ENCODE measurements around the gene FHDC1.

The FHDC1 gene

GRCh38 chr4:152941411-152941810 lies 5.3 kb downstream of the FHDC1 start:
- no peak for TF ChIP-seq CTCF (IDR thresholded peaks at IDR 0.05; ENCODE audit: borderline replicate concordance, insufficient read depth, low read depth, low read length)
- no peak overlapping the region for H3K4me3 ChIP-seq (ENCODE audit: low read depth, low read length)

DNA sequence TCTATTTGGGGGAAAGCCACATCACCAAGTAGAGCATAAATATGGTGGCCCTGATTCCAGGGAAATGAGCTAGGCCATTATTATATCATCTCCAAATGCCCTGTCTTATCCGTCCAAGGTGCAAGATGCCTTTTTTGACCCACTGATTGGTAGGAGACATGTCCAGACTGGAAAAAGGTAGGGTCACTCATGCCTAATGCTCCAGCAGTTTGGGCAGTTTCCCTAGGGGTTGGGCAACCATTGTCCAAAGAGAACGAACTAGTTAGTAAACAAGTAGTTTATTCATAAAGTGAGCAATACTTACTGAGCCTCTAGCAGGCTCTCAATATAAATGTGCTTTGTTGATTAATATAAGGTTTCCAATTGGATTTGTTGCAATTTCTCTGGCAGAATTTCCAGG lies 6.2 kb downstream of the FHDC1 start:
- no peak overlapping the region for H3K4me3 ChIP-seq (ENCODE audit: low read depth, low read length)
- TF ChIP-seq CTCF (IDR thresholded peaks at IDR 0.05; ENCODE audit: borderline replicate concordance, insufficient read depth, low read depth, low read length): no peak

DNA sequence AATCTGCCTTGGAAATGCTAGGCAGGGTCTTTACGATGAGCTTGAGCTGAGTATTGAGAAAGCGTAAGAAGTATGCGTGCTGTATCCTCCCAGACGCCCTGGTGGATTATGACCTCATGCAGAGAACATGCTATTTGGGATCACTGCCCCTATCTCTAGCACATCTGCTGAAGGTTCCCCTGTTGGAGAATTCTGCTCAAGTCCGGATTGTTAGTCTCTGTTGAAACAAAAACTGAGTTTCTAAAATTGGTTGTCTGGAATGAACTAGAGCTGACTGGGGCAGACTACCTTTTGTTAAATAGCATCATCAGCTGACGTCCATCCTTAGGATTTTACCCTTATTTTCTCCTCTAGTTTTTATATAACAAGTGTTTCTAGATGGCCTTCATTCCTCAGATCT lies 7.5 kb downstream of the FHDC1 start:
- no peak overlapping the region for H3K4me3 ChIP-seq (ENCODE audit: low read depth, low read length)
- TF ChIP-seq CTCF (IDR thresholded peaks at IDR 0.05; ENCODE audit: borderline replicate concordance, insufficient read depth, low read depth, low read length): no peak

DNA sequence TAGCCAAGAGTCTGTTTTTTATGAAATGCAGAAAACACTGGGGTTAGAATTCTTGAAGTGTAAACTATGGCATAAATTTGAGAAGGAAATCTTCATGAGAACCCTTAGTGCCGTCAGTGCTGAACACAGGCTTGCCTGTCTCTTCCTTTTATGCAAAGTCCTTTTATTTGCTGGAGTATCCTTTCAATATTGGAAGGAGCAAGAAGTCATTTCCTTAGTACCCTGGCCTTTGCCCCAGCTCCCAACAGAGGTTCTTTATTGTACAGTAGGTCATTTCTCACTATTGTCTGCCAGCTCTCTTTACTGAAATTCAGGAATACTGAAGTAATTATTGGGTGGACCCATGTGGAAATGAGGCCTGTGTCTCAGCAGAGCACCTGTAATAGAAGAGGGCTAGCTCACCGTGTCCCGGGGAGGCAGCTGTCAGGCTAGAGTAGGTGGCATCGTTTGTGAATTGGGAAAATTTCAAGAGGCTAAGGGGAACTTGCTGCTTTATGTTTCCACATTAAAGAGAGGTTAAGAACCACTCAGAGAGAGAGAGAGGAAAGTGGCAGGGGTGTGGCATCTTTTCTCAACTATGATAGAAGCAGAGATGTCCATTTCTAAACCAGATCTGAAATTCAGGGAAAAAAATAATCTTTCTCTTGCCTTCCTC lies 8.7 kb downstream of the FHDC1 start:
- H3K4me3 ChIP-seq (ENCODE audit: low read depth, low read length): no peak overlapping the region
- no peak for TF ChIP-seq CTCF (IDR thresholded peaks at IDR 0.05; ENCODE audit: borderline replicate concordance, insufficient read depth, low read depth, low read length)

DNA sequence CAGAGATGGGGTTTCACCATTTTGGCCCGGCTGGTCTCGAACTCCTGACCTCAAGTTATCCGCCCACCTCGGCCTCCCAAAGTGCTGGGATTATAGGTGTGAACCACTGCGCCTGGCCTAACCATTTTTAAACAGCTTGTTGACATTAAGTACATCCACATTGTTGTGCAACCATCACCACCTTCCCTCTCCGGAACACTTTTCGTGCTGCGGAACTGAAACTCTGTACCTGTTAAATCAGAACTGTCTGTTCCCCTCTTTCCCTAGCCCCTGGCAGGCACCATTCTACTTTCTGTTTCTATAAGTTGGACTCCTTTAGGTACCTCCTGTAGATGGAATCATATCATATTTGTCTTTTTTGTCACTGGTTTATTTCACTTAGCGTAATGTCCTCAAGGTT lies 9.5 kb downstream of the FHDC1 start:
- TF ChIP-seq CTCF (IDR thresholded peaks at IDR 0.05; ENCODE audit: borderline replicate concordance, insufficient read depth, low read depth, low read length): no peak
- H3K4me3 ChIP-seq (ENCODE audit: low read depth, low read length): no peak overlapping the region

- TF ChIP-seq CTCF (IDR thresholded peaks at IDR 0.05; ENCODE audit: borderline replicate concordance, insufficient read depth, low read depth, low read length): no peak
- no peak overlapping the region for H3K4me3 ChIP-seq (ENCODE audit: low read depth, low read length)
Observed at GRCh38 chr4:152946446-152946845, 10.3 kb downstream of the FHDC1 start.

DNA sequence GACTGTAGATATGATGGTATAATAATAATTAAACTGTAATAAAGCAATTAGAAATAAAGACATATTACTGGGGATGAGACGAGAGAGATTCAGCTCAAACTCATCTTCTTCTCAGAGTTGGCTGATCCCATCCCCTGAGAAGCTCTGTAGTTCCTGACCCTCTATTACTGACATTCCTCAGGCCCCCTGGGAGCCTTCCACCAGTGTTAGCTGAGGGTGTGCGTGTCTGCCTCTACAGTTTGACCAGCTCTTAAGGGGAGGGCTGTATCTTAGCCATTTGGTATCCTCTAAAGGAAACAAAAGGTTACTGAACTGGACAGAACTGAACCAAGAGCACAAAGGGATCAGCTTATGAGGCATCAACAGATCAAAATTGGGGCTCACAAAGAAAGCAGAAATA lies 11.2 kb downstream of the FHDC1 start:
- no peak overlapping the region for H3K4me3 ChIP-seq (ENCODE audit: low read depth, low read length)
- TF ChIP-seq CTCF (IDR thresholded peaks at IDR 0.05; ENCODE audit: borderline replicate concordance, insufficient read depth, low read depth, low read length): no peak

All from GM12875 (cell line).